GM10248 (cell line): Measurements from ENCODE around the gene PIK3AP1.
A peak's percentile ranks its signal among the peaks of the same experiment; 100 is the strongest.

Experiments
- CTCF ChIA-PET: fragments of 300-600 bp; sonication (Branson Sonifier 250); formaldehyde crosslinking; extraction: SDS; loops from one replicate; lab custom pipeline; 2021; ENCODE audit warnings: antibody characterized with exemption; lab: Yijun Ruan, JAX
- POLR2A ChIA-PET: fragments of 350-650 bp; sonication (Branson Sonifier 250); formaldehyde crosslinking; extraction: SDS; loops from one replicate; lab custom pipeline; 2020; ENCODE audit warnings: antibody characterized with exemption; lab: Yijun Ruan, JAX
- DNase-seq: peaks from one replicate; pipeline ENCODE4 v3.0.0; 2012; ENCODE audit errors: extremely low spot score
- TF ChIP-seq, protein P1 (sequence below): IDR thresholded peaks from 2 replicates; pipeline ENCODE4 v1.5.1; 2012; ENCODE audit warnings: mild to moderate bottlenecking, low read depth; ENCODE audit errors: extremely low read depth, missing control alignments, control extremely low read depth

Gene PIK3AP1

DNA sequence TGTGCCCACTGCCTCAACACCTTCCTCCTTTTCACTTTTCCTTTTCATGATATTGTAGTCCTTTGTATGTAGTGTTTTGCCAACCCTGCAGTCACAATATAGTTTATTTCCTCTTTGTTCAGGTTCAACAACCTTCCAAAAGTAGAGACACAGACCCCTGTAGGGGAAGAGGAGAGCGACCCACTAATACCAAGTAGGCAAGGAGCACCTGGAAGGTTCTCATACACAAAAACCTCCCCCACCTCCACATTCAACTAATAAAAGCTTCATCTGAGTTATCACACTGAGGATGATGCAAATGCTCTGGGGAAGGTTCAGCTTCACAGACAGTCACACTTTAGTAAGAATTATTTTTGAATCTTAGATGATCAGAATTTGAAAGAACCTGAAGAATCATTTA is 41.6 kb downstream of the PIK3AP1 start:
- POLR2A ChIA-PET, result interaction anchor here (0.7 kb wide), 1 partner anchor 15 kb away, joined by 4 read pairs; no protein-coding TSS in a partner anchor
- no peak for DNase-seq
- CTCF ChIA-PET, result interaction anchor here (0.9 to 2.1 kb wide), 5 partner anchors 12 to 206 kb away, joined by 3 to 9 read pairs (median 3); no protein-coding TSS in a partner anchor
- TF ChIP-seq, protein P1, sequence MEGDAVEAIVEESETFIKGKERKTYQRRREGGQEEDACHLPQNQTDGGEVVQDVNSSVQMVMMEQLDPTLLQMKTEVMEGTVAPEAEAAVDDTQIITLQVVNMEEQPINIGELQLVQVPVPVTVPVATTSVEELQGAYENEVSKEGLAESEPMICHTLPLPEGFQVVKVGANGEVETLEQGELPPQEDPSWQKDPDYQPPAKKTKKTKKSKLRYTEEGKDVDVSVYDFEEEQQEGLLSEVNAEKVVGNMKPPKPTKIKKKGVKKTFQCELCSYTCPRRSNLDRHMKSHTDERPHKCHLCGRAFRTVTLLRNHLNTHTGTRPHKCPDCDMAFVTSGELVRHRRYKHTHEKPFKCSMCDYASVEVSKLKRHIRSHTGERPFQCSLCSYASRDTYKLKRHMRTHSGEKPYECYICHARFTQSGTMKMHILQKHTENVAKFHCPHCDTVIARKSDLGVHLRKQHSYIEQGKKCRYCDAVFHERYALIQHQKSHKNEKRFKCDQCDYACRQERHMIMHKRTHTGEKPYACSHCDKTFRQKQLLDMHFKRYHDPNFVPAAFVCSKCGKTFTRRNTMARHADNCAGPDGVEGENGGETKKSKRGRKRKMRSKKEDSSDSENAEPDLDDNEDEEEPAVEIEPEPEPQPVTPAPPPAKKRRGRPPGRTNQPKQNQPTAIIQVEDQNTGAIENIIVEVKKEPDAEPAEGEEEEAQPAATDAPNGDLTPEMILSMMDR, result no peak

DNA sequence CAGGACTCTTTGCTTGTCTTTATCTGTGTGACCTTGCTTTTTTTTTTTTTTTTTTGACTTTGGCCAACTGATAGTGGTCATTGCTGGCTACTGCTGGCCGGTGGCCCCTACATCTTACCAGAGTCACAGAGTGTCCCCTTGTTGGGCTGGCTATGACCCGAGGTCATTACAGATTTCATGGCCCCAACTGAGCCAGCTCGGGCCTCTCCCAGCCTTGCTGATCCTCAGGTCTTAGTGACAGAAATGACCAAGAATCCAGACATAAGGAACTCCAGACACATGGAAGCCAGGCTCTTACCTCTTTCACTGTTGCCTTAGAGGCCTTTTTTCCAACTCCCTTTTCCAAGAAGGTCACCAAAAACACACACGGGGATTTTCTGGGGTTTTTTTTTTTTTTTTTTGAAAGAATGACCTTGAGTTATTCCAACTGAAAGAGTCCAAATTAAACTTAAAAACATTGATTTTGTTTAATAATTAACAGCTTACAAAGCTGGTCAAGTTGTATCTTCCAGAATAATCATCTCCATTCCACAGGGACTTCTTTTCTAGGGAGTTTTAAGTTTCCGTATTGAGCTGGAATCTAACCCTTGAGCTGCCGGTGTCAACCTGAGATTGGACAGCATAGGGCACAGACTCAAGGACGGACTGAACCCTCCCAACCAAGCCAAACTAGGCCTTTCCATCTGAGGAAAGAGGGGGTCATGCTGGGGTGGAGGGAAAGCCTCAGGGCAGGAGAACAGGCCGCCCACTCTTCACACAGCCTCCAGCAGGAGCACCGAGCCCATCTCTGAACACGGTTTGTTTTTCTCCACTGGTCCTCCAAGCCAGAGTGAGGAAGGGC is 43.8 kb downstream of the PIK3AP1 start:
- POLR2A ChIA-PET, result no interaction called here
- DNase-seq, result no peak
- TF ChIP-seq, protein P1, result no peak
- CTCF ChIA-PET, result interaction anchor here (0.9 kb wide), 1 partner anchor 10 kb away, joined by 3 read pairs; no protein-coding TSS in a partner anchor

DNA sequence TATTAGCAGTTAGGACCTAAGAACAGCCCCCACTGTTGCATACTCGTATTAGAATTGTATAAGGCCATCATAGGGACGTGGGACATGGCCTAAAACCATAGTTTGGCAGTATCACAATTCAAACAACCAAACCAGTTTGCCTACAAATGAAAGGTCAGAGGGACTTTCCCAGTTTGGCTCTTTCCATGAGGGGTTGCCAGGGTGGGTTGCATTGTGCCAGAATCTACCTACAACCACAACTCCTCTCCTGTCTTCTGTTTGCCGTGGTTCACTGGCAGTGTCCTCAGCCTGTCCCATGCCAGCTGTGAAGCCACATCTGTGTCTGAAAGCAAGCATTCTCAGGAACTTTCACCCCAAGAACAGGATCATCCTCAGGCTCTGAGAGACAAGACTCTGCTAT is 44.5 kb downstream of the PIK3AP1 start:
- TF ChIP-seq, protein P1, result no peak
- DNase-seq, result no peak
- CTCF ChIA-PET, result interaction anchor here (0.9 to 1.7 kb wide), 2 partner anchors 9 to 22 kb away, joined by 3 to 4 read pairs; no protein-coding TSS in a partner anchor
- POLR2A ChIA-PET, result no interaction called here

DNA sequence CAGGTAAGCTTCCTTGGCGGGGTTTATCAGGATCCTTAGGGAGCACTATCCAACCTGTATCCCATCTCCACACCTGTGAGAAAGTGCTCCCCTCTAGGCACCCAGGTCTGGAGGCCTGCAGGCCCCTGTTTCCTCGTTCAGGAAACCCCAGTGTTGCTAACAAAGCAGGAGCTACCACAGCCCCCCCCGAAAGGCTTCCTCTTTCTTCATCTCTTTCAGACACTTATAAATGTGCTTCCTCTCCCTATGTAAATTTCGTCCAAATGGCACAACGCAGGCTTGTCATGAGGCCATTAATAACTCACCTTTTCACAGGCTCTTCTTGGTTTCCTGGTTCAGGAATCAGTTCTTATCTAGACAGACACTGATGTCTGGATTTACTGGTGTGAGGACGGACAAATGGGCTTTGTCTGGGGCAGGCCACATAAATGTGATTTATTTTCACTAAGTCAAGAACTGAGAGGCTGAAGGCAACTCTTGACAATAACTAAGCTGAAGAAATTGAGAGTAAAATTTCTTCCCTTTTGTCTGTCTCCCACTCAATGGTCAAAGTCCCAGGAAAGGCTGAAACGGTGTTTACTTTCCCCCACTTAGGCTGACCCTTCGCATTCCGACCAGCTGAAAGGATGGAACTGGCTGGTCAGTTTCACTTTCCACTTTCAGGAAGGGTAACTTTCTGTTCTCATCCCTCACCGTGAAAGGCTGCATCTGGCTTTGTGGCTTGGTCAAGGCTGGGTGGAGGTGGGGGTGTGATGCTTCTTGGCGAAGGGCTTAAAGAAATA is 46.8 kb downstream of the PIK3AP1 start:
- ChIA-PET POLR2A (interaction anchor here (1.0 to 1.4 kb wide), 2 partner anchors 27 to 33 kb away, joined by 3 read pairs; no protein-coding TSS in a partner anchor), CTCF (interaction anchor here (0.8 to 4.1 kb wide), 14 partner anchors 8 to 44 kb away, joined by 3 to 17 read pairs (median 5); no protein-coding TSS in a partner anchor)
- DNase-seq, result peak; percentile 46
- TF ChIP-seq, protein P1, result no peak

DNA sequence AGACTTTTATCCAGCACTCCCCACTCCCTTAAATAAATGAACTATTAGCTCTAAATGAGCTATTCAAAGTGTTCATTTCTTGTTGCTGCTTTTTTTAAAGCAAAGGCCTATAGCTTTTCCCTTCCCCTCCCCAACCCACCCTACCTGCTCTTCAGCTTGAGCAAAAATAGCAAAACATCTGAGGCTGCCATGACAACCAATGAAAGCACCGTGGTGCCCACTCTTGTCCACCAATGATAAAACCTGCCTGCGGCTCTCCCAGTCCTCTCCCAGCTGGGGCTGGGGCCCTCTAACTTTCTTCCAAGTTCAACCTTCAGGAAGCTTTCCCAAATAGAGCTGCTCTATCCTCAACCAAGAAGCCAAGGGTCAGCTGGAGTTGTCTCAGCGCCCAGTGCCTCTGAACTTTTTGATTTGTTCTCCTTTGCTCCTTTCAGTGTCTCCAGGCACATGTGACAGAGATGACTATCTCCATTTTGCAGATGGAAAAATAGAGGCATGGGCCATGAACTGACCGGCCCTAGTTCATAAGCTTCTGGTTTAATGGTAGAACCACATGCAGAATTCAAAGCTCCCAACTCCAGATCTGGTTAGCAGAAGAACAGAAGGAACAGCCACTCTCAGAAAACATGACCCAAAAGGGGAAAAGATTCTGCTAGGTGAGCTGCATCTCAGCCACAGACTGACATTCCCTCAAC is 47.7 kb downstream of the PIK3AP1 start:
- ChIA-PET CTCF (interaction anchor here (1.0 to 4.1 kb wide), 13 partner anchors 8 to 45 kb away, joined by 3 to 17 read pairs (median 5); no protein-coding TSS in a partner anchor), POLR2A (interaction anchor here (1.0 kb wide), 1 partner anchor 34 kb away, joined by 3 read pairs; no protein-coding TSS in a partner anchor)
- TF ChIP-seq, protein P1, result no peak
- no peak for DNase-seq
